Middle frontal gyrus (tissue), 1 donor: ENCODE results near the gene L3MBTL2.

Source experiments
- DNase-seq: peaks from one replicate; pipeline ENCODE4 v3.0.0-alpha.2; 2015; ENCODE audit warnings: low spot score; ENCODE audit errors: extremely low spot score

The L3MBTL2 gene

DNA sequence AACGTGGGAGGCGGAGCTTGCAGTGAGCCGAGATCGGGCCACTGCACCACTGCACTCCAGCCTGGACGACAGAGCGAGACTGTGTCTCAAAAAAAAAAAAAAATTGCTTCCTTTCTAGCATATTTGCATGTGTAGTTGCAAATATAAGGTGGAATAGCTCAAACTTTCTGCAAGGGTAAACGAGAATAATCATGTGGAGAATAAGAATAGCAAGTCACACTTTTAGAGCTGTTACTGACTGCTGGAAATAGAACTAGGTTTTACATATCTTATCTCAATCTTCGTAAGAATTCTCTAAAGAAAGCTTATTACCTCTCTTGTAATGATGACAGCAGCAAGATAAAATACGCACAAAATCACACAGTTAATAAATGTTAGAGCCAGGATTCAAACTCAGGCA, 1.6 kb downstream of the L3MBTL2 start:
- no peak for DNase-seq

DNA sequence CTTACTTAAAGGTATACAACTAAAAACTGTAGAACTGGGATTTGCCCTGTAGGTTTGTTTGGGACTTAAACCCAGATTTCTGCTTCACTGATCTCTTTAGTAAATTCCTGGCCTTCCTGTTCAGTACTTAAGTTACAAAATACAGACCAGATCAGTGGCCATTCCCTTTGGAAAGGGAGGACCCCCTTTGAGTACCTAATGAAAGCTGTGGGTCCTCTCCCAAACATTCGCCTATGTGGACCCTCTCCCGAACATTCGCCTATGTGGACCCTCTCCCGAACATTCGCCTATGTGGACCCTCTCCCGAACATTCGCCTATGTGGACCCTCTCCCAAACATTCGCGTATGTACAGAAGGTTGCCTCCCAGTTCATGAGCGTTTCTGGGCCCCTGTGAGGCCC, 10.3 kb downstream of the L3MBTL2 start:
- DNase-seq, result no peak

DNA sequence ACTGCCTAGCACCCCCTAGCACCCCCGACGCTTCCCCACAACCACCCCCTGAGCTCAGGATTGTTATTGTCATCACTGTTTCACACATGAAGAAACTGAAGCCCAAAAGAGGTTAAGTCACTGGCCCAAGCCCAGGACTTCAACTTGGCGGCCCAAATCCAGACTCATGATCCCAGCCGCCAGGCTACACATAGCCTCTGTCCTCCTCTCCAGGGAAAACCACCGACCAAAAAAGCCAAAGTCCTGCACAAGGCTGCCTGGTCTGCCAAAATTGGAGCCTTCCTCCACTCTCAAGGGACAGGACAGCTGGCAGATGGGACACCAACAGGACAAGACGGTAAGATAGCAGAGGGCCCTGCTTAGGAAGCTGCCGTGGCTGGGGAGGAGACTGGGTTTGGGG, 10.8 kb downstream of the L3MBTL2 start:
- DNase-seq, result no peak

GRCh38 chr22:41216984-41217383, 11.9 kb downstream of the L3MBTL2 start:
- no peak for DNase-seq

DNA sequence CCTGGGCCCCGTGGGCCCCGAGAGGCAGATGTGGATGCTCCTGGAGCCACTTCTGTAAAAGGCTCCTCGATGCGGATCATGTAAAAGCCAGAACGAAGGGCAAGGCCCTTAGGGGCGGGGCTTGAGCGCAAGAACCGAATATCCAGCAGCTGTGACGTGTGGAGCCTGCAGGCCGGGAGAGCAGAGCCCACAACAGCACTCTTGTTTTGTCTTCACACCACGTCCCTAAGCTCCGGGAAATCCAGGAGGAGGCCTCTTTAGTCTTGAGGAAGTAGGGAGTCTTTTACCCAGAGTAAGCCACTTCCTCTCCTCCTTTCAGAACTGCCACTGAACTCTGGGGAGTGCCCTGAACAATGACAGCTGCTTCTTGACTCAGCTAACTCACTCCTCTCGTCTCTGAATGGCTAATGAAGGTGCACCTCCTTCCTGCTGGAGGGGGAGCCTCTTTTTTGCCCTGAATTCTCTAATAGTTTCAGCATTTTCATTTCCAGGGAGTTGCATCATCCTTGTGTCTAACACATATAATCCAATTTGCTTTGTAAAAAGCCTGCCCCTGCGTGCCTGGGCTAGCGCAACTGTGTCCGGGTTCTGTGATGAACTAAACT, 12.5 kb downstream of the L3MBTL2 start:
- DNase-seq, result no peak

DNA sequence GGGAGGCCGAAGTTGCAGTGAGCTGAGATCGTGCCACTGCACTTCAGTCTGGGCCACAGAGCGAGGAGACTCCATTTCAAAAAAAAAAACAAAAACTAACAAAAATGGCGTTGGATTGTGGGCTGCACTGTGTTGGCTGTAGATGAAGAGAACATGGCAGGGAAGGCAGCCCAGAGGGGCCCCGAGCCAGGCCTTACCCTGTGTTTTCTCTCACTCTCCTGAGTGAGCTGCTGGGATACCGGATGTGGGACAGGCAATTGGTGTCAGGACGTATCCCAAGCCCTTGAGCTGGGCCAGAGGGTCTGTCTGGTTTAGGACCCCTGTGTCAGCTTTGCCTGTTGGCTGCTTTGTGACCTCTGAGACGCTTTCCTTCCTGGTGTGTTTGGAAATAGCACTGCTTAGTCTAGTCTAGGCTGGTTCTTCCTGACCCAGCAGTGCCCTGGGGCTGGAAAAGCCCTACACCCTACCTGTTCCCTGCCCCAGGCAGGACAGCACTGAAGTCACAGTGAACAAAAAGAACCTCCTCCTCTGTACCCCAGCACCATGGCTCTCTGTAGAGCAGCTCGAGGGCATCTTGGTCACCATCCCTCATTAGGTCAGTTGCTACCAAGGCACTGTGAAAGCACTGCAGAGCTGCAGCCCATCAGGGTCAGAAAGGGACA, 17.9 kb downstream of the L3MBTL2 start:
- DNase-seq, result no peak

GRCh38 chr22:41223535-41223934, 18.4 kb downstream of the L3MBTL2 start:
- DNase-seq, result no peak

- DNase-seq, result no peak
These were observed 21.9 kb downstream of the L3MBTL2 start for GRCh38 chr22:41226723-41227655.

DNA sequence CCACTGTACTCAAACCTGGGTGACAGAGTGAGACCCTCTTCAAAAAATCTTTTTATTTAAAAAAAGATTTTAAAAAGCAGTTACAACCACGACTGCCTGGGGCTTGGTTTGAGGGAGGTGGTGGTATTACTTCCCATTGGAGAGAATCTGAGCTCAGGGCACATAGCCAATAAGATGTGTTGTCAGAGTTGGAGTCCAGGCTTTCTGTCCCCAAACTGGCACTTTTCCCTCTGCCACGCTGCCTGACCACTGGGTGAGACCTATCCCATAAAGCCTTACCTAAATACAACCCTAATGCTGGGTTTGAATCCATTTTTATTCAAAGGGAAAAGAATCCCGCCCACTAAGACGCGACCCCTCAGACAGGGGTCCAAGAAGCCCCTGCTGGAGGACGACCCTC, 24.1 kb downstream of the L3MBTL2 start:
- DNase-seq, result no peak

GRCh38 chr22:41229730-41230400, 24.8 kb downstream of the L3MBTL2 start:
- DNase-seq, result no peak

DNA sequence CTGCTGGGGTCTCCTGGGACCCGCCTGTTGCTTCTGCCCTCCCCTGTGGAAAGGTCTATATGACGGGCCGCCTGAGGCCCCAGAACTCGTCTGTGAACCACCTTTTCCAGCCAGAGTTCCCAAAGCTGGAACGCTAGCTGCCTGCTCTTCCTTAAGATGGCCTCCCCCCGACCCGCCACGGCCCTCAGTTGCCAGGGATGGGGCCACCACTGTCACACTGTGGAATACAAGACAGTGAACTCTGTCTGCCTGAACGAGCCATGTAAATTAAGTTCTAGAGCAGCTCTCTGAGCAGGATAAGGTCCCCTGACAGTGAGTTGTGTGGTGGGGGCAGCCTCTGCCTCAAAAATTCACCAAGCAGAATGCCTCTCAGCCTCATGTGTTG, 25.3 kb downstream of the L3MBTL2 start:
- no peak for DNase-seq

GRCh38 chr22:41231369-41231768, 26.3 kb downstream of the L3MBTL2 start:
- DNase-seq, result no peak

- DNase-seq, result no peak
These were observed 29.9 kb downstream of the L3MBTL2 start for GRCh38 chr22:41234815-41235695.

DNA sequence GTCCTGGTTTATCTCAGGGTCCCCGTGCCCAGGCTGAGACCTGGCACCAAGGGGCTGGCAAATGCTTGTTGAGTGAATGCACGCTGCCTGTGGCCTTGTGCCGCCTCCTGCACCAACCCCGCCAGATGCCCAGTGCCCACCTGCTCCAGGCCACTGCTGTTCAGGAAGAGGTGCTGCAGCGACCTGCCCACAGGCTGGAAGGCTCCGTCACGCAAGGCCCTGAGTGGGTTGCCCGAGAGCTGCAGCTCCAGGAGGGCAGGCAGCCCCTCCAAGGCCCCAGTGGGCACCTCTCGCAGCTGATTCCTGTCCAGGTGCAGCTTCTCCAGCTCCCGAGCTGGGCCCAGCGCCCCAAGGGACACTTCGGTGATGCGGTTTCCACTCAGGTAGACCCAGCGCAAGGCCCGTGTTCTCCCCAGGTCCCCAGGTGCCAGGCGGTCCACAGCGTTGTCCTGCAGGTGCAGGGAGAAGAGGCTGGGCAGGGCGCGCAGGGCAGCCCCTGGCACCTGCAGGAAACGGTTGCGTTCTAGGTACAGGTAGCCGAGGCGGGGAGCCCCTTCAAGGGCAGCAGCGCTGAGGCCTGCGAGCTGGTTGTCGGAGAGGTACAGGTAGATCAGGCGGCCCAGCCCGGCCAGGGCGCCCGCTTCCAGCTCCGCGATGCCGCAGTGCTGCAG, 32.1 kb downstream of the L3MBTL2 start:
- no peak for DNase-seq

DNA sequence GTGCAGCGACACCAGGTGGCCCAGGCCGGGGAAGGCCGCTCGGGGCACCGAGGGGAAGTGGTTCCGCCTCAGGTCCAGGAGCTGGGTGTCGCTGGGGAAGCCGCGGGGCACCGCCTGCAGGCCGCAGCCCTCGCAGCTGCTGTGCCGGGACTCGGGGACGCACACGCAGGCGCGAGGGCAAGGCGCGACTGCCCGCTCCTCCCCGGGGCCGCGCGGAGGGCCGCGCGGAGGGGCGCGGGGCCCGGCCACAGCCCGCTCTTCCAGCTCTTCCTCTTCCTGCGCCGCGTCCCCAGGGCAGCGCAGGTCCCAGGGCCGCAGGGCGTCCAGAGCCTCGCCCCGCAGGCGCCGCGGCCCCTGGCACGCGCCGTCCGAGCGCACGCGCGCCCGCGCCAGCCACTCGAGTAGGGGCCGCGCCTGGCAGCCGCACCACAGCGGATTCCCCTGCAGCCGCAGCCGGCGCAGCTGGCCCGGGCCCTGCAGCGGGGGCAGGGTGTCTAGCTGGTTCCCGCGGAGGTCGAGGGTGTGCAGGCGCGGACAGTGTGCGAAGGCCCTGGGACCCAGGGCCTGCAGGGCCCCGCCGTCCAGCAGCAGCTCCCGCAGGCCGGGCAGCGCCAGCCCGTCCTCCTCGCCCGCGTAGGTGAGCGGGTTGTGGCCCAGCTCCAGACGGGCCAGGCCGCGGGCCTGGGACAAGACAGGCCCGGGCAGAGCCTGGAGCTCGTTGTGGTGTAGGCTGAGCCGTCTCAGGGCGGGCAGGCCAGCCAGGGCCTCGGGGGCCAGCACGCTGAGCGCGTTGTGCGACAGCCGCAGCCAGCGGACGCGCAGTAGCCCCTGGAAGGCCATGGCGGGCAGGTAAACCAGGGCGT, 32.8 kb downstream of the L3MBTL2 start:
- DNase-seq, result peak; percentile 24

DNA sequence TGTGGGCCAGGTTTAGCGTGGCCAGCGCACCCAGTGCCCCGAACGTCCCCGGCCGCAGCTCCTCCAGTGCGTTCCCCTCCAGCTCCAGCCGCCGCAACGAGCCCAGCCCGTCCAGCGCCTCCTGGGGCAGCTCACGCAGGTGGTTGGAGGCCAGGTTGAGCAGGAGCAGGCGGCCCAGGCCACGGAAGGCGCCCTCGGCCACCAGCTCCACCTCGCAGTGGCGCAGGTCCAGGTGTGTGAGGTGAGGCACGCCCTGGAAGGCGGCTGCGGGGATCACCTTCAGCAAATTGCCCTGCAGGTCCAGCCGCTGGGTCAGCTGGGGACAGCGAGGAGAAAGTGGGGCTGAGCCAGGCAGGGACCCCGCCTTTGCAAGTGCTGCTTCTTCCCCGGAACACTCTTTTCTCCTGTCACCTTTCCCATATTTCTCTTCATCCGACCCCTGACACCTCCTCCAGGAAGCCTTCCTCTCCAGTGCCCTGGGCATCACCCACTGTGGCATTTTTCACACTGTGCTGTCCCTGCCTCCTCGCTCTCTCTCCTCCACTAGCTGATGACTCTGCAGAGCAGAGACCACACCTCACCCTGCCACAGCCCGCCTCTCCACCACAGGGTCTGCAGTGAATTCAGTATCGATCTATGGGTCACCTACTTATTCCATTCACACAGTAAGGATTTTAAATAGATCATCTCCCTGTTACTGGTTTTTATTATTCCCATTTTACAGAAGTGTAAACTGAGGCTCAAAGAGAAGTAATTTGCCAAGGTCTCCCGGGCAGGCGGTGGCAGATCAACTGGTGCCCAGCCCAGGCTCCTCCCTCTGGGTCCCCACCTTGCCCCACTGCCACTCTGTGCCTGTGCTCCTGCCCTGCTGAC, 33.7 kb downstream of the L3MBTL2 start:
- DNase-seq, result no peak

GRCh38 chr22:41239443-41240128, 34.5 kb downstream of the L3MBTL2 start:
- no peak for DNase-seq
